Ramos (cell line): ENCODE measurements around the gene BRIP1.

Source experiments
- in situ Hi-C: fragments of 300-500 bp; cut with MboI; formaldehyde crosslinking; loops from one replicate; pipeline ENCODE4 v1.14.3; 2022; ENCODE audit warnings: low sequenced_read_pairs; ENCODE audit not compliant: unreplicated experiment

The BRIP1 gene

DNA sequence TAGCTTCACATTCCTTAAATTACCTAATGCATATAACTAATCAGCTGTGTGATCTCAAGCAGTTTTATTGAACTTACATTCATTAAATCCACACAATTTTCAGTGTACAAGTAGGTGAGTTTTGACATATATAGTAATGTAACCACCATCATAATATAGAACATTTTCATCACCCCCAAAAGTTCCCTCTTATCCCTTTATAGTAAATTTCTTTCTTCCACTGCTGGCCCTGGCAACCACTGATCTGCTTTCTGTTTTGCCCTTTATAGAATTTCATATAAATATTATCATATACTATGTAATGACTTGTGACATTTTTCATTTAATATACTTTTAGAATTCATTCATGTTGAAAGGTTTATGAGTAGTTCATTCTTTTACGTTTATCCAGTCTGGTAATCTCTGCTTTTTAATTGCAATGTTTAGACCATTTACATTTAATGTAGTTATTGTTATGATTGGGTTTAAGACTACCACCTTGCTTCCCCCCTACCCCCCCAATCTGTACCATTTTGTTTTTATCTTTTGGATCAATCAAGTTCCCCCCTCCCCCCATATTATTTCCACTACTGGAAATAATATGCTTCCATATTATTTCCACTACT, 147.0 kb downstream of the BRIP1 start:
- in situ Hi-C loops, result no loop called here

GRCh38 chr17:61715348-61715747, 148.0 kb downstream of the BRIP1 start:
- in situ Hi-C loops, result no loop called here

GRCh38 chr17:61714300-61714699, 149.0 kb downstream of the BRIP1 start:
- in situ Hi-C loops, result no loop called here

GRCh38 chr17:61713035-61713434, 150.3 kb downstream of the BRIP1 start:
- in situ Hi-C loops, result no loop called here

DNA sequence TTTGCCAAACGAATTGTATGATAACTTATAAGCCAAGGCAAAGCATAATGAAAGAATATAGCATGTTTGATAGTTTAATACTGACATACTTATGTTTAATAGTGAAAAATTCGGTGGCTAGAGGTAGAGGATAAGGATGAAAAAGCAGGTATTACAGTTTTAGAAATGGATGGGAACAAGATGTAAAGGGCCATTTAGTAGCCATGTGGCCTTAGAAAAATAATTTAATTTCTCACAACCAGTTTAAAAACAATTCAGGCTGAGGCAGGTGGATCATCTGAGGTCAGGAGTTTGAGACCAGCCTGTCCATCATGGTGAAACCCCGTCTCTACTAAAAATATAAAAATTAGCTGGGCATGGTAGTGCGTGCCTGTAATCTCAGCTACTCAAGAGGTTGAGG, 152.8 kb downstream of the BRIP1 start:
- in situ Hi-C loops, result no loop called here

DNA sequence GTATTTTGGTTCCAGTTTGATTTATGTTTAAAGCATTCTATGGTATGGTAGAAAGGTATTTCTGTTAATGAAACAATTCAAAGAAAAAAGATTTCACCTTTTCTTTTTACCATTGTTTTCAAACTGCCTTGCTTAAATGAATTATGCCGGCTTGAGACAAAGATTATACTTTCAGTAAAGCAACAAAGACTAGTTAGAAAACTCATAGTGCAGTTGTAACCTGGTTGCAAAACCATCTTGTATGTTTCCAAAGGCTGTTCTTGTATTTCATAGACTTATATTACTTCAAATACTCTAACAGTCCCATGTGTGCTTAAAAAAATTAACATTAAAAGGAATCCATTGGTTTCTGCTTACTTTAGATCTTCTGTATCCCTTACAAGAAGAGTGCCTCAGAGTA, 153.8 kb downstream of the BRIP1 start:
- in situ Hi-C loops, result no loop called here

GRCh38 chr17:61704935-61705449, 158.3 kb downstream of the BRIP1 start:
- in situ Hi-C loops, result no loop called here

DNA sequence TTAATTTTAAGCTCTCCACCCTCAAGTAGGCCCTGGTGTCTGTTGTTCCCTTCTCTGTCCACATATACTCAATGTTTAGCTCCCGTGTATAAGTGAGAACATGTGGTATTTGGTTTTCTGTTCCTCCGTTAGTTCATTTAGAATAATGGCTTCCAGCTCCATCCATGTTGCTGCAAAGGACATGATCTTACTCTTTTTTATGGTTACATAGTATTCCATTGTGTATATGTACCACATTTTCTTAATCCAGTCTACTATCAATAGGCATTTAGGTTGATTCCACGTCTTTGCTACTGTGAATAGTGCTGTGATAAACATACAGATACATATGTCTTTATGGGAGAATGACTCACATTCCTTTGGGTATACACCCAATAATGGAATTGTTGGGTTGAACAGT, 160.9 kb downstream of the BRIP1 start:
- in situ Hi-C loops, result no loop called here

DNA sequence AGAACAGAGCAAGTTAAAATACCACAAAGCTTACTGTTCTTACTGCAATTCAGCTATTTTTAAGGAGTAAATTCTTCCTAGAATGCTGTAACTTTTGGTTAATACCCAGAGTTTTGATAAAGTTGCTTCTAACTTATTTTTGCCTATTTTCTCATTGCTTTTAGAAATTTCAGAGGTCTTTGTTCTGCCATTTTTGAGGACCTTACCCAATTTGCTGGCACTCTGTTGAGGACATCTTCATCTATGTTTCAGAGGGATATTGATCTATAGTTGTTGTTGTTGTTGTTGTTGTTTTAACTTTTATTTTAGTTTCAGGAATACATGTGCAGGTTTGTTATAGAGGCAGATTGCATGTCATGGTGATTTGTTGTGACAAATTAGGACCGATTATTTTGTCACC, 161.3 kb downstream of the BRIP1 start:
- in situ Hi-C loops, result no loop called here

- in situ Hi-C loops, result no loop called here
These were observed 162.0 kb downstream of the BRIP1 start for GRCh38 chr17:61701334-61701733.

DNA sequence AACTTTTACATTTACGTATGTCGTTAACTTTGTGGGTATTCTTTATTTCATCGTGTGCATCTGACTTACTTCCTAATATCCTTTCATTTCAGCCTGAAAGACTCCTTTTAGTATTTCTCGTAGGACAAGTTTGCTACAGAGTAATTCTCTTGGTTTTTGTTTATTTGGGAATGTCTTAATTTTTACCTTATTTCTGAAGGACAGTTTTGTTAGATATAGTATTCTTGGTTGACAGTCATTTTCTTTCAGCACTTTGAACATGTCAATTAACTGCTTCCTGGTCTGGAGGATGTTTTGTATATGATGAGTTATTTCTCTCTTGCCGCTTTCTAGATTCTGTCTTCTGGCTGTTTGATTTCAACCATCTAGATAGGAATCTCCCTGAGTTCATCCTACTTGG, 163.1 kb downstream of the BRIP1 start:
- in situ Hi-C loops, result no loop called here

GRCh38 chr17:61699694-61700093, 163.6 kb downstream of the BRIP1 start:
- in situ Hi-C loops, result no loop called here

- in situ Hi-C loops, result no loop called here
These were observed 164.3 kb downstream of the BRIP1 start for GRCh38 chr17:61699032-61699431.

GRCh38 chr17:61698244-61698643, 165.1 kb downstream of the BRIP1 start:
- in situ Hi-C loops, result no loop called here

DNA sequence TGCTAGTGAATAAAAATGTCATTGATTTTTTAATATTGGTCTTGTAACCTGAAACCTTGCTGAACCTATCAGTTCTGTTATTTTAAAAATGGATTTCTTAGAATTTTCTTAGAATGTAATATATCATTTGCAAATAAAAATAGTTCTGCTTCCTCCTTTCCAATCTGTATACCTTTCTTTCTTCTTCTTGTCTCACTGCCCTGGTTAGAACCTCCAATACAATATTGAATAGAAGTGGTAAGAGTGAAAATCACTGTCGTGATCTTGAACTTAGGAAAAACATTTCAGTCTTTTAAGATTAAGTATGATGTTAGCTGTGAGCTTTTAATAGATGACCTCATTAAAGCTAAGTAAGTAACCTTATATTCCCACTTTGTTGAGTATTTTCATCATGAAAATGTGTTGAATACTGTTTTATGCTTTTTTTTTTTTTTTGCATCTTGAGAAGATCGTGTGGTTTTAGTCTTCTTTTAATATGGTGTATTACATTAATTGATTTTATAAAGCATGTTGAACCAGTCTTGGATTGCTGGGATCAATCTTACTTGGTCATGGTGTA, 167.5 kb downstream of the BRIP1 start:
- in situ Hi-C loops, result no loop called here

GRCh38 chr17:61694095-61694494, 169.2 kb downstream of the BRIP1 start:
- in situ Hi-C loops, result no loop called here

DNA sequence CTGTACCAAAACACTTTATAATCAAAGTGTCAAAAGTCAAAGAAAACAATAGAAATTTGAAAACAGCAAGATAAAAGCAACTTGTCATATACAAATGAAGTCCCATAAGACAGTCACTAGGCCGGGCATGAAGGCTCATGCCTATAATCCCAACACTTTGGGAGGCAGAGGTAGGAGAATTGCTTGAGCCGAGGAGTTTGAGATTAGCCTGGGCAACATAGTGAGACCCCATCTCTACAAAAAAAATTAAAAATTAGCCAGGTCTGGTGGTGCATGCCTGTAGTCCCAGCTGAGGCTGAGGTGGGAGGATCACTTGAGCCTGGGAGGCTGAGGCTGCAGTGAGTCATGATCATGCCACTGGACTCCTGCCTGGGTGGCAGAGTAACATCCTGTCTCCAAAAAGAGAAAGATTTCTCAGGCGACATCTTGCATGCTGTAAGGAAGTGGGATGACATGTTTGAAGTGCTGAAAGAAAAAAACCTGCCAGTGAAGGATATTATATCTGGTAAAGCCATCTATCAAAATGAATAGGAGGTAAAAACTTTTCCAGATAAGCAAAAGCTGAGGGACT, 173.6 kb downstream of the BRIP1 start:
- in situ Hi-C loops, result no loop called here

- in situ Hi-C loops, result no loop called here
These were observed 175.6 kb downstream of the BRIP1 start for GRCh38 chr17:61687769-61688168.

DNA sequence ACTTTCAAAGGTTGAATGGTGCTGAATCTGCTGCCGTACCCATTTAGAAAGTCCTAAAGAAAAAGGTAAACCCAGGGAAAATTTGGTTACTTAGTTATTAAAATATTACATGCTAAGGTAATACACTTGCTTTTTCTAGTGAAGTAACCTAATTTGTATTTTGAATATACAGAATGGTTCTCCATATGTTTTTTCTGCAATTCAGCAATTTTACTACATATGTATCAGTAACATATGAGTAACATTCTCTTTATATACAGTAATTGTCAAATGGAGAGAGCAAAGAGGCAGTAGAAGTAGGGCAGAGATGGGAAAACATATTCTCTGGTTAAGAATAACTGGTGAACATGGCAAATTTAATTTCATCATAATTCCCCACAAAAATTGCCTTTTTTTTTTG, 177.2 kb downstream of the BRIP1 start:
- in situ Hi-C loops, result no loop called here

GRCh38 chr17:61684818-61685217, 178.5 kb downstream of the BRIP1 start:
- in situ Hi-C loops, result no loop called here

- in situ Hi-C loops, result no loop called here
These were observed 179.2 kb downstream of the BRIP1 start for GRCh38 chr17:61684172-61684571.

- in situ Hi-C loops, result no loop called here
These were observed 179.9 kb downstream of the BRIP1 start for GRCh38 chr17:61683466-61683865.
